ENCODE results near the gene KIF2C.
"Not testable (repeated sequence)": the region's sequence is repeated elsewhere in the genome, so short reads cannot be mapped to it uniquely, and the experiment has no call there.

KIF2C gene

DNA sequence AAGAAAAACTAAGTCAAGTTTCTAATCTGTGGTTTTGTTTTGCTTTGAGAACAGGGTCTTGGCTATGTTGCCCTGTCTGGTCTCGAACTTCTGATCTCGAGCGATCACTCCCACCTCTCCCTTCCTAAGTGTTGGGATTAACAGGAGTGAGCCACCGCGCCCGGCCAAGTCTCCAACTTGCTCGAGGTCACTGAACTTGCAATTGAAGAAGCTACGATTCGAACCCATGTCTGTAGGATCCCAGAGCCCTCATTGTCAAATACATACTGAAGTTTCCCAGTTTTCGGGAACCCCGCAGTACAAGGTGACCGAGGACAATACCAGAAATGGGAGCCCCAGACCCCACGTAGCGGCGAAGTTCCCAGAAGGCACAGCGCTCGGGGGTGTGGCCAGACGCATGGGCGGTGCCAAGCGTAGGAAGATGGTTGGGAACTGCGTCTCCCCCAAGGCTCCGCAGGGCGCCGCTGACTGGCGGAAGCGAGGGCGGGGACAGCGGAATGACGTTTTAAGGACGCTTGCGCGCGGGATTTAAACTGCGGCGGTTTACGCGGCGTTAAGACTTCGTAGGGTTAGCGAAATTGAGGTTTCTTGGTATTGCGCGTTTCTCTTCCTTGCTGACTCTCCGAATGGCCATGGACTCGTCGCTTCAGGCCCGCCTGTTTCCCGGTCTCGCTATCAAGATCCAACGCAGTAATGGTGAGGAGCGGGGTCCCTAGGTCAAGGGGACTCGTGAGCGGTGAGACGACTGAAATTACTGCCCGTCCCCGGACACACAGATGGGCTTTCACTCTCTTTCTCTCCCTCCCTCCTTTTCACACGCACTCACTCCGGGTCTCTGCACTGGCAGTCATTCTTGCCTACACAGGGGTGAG, at the start of gene KIF2C:
TSS of gene KIF2C (plus strand) at position 531 of the 872 bp plus-strand sequence. CDS start at position 627, 96 bp downstream.
- peak; percentile 98 for DNase-seq

DNA sequence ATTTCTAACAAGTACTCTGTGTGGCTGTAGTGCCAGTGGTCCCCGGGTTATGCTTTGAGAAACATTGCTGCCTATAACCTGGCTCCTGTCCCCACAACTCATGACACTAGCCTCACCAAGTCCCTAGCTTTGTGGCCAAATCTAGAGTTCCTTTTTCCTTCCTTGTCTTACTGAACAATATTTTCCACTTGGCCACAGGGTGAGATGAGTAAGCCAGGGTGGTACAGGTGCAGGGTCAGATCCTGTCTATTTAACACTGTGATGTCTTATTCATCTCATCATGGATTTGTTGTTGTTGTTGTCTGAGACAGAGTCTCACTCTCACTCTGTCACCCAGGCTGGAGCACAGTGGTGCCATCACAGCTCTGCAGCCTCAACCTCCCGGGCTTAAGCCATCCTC, 46.5 kb upstream of the KIF2C start:
- no peak for DNase-seq

DNA sequence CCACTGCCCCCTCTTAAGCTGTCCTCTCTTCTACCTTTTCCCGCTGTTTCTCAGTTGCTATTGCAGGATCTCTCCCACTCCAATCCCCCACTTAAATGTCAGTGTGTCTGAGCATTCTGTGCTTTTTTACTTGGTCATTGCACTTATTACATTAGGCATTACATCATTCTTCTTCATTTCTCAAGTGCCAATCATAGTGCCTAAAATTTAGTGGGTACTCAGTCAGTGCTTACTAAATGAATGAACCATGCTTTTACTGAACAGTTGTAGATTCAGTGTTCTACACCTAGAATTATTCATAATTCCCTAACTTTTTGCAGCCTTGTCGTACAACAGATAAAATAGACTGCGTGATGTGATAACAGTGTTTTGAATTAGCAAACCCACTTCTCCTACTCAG, 45.7 kb upstream of the KIF2C start:
- DNase-seq = no peak

DNA sequence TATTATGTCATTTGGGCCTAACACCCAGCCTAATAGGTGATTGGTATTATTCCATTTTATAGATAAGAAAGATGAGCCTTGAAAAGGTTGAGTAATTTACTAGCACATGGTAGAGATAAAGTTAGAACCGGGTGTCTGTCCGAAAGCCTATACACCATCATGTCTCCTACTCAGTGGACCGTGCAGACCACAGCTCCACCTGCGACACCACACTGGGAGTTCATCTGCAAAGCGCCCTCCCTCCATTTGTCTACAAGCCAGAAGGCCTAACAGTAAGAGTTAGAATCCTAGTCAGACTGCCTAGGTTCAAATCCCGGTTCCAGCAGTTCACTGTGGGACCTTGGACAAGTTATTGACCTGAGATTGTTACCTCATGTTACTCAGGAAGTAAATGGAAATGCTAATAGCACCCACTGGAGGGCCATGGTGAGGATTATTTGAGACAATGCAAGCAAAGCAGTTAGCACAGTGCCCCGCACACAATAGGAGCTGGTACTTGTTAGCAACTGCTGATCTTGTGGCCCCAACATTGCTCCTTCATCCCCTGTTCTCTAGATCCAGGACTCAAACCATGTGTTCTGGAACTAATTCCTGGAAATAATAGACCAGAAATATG, 44.7 kb upstream of the KIF2C start:
- no peak for DNase-seq

DNA sequence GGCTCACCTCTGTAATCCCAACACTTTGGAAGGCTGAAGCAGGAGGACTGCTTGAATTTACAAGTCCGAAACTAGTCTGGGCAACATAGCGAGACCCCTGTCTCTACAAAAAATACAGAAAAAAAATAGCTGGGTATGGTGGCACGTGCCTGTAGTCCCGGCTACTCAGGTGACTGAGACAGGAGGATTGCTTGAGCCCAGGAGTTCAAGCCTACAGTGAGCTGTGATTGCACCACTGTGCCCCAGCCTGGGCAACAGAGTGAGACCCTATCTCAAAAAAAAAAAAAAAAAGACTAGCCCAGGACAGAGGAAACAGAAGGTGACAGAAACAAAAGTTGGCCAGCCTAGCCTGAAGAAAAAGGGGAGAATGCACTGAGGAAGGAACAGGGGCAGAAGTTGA, 44.0 kb upstream of the KIF2C start:
- DNase-seq = no peak

DNA sequence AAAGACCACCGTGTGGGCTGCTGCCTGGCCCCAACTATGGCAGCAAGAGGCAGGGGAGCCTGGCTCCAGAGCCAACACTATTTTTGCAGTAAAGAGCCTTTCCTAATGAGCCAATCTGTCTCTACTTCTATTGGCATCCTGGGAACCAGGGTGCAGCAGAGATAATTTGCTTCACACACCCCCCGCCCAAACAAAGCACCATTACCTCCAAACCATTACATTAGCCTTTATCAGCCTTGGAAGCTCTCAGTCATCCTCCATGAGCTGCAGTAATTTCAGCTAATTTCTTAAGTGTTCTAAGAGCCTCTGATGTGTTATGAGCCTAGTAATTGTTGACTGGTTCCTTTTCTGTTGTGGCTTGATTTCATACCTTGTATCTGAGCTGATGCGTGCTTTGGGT, 43.5 kb upstream of the KIF2C start:
- no peak for DNase-seq

DNA sequence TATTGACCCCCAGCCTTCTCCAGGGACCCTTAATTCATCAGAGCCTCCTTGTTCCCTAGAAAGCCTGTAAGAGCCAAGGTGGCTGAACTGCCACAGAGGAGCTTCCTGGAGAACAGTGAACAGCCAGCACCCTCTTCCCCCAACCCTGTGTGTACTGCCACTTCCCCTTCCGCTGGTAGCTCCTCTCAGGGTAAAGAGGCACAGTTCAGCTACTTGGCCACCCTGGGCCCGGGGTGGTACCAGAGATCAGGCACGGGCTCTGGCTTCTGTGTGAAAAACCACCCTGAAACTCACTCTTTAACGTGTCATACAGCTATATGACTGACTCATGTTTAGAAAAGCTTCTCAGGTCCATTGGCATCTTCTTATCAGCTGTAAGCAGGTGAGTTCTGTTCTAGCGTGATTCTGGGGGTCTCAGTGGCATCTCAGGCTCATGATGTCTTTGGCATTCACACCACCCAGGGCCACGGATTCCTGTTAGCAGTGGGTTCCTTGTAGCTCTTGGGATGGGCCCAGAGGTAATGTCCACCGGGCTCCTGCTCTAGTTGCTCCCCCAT, 42.8 kb upstream of the KIF2C start:
- no peak for DNase-seq

DNA sequence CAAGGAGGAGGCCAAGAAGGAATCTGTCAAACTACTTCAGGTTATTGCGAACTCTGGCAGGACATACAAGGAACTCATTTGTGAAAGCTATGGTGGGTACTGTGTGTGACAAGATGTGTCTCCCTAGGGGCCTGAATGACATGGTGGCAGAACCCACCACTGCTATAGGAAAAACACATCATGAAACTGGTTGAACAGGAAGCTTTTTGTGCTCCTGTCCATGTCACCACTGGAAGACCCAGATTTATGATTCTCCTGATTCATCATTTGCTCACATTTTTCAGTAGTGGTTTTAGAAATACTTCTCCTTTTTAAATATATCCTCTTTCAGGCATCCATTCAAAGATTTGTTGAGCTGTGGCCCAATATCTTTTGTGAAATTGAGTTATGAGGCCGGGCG, 41.5 kb upstream of the KIF2C start:
- no peak for DNase-seq

DNA sequence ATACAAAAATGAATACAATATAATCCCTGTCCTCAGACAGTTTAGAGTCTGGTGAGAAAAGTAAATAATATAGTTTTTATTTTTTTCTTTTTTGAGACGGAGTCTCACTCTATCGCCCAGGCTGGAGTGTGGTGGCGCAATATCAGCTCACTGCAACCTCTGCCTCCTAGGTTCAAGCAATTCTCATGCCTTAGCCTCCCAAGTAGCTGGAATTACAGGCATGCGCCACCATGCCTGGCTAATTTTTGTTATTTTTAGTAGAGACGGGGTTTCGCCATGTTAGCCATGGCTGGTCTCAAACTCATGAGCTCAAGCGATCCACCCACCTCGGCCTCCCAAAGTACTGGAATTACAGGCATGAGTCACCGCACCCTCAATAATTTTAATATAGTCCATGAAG, 40.3 kb upstream of the KIF2C start:
- not testable (repeated sequence) for DNase-seq

DNA sequence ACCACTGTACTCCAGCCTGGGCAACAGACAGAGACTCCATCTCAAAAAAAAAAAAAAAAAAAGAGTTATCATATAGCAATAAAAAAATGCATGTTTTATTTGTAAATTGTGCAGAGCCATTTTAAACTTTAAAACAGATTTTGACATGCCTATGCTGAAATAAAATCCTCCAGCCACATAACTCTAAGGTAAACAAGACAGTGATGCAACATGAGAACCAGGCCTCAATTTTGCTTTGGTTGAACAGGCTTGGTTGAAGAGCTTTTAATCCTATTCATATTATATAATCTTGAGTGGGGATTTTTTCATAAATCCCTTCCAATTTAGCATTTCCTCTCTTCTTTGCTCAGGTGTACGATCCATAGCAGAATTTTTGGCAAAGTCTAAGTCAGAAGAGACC, 39.1 kb upstream of the KIF2C start:
- no peak for DNase-seq

DNA sequence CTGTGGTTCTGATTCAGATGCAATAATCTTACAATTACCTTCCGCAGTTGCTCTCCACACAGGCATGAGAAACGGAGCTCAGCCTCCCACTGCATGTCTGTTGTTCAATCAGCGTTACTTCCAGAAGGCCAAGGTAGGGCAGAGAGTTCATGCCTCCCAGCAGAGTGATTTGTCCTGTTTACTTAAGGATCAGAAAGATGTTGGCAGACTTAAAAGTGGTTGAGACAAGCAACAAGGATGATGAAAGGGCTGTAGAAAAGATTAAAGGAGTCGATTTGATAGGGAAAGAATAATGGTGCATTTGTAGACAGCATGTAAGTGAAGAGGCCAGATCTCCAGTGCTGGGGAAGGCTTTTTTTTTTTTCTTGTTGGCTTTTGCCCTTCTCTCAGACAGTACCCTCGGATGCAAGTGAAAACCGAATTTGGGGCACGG, 38.5 kb upstream of the KIF2C start:
- DNase-seq = no peak

DNA sequence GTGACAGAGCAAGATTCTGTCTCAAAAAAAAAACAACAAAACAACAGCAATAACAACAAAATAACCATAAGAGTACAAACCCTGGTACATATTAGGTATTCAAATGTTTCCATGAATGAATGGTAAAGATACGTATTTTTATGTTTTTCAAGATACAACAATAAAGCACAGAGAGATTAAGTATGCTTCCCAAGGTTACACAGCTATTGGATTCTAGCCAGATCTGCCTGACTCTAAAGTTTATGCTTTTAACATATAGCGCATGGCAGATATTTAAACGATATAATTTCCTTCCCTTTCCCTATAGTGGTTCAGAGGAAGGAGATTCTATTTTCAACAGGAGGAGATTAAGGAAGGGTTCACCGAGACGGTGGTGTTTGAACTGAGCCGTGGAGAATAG, 34.2 kb upstream of the KIF2C start:
- no peak for DNase-seq

DNA sequence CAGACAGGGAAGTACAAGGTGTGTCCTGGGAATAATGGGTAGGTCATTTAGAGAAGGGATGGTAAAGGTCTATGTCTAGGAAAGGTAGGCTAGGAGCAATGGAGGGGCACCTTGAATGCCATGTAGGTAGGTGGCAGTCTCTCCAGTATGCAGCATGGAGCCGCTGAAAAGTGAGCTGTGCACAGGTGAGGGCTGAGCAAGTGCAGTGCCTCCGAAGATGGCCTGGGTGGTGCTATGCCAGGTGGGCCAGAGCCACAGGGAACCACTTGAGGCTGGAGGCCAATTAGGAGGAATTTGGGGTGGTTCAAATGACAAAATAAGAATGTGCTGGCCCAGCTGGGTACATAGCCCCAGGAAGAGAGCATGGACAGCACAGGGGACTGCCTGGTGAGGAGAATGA, 33.7 kb upstream of the KIF2C start:
- DNase-seq = no peak

DNA sequence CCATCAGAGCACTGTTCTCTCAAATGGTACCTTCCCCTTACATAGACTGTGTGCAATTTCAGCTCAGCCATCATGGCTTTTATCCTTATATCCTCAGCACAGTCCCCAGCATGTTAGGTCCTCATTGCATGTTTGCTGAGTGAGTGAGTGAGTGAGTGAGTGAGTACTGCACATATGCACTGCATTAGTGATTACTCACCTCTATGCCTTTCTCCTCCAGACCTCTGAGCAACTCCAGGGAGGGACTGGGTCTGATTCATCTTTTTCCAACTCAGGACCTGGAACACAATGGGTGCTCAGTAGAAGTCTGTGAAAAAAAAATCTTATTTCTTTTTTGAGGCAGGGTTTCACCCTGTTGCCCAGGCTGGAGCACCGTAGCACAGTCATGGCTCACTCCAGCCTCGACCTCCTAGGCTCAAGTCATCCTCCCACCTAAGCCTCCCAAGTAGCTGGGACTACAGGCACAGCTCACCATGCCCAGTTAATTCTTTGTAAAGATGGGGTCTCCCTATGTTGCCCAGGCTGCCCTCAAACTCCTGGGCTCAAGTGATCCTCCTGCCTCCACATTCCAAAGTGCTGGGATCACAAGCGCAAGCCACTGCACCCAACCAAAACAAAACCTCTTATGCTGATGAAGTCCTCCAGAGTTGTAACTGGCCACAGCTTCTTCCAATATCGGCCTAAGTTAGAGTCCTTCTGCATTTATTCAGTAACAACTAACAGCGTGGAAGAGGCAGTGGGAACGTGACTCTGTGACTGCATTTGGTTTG, 32.3 kb upstream of the KIF2C start:
- DNase-seq = no peak

DNA sequence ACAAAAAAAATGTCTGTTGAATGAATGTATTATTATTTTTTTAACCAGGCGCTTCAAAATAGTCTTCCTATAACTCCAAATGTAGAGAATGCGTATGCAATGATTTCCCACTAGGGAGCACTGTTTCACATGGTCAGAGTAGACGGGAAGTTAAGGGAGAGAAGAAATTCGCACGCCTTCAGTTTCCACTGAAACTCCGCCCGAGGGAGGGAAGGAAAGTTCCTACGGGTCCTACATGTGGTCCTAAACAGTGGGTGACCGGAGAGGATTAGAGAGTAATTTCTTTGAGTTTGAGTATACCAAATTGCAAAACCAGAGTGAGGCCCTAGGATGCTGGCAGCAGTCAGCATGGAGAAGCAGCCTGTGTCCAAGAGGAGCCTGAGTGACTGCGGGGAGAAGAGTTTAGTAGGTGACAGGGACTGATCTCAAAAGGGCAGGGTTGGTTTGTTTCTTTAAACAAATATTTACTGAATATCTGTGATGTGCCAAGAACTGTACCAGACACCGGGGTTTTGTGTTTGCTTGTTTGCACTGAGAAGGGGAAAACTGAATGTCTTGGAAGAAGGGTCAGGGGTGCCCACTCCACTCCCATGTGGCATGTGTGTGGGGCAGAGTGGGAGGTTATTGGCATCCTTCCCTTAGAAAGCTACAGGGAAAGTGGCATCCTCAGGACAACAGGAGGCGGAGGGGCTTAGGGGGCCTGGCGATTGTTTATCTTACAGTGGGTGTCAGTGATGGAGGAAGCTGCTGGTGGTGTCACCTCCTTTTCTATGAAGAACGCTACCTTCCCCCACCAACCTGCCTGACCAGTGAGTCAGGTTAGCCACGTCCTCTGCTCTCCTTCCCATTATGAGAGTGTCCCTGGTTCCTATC, 31.4 kb upstream of the KIF2C start:
- DNase-seq = no peak

DNA sequence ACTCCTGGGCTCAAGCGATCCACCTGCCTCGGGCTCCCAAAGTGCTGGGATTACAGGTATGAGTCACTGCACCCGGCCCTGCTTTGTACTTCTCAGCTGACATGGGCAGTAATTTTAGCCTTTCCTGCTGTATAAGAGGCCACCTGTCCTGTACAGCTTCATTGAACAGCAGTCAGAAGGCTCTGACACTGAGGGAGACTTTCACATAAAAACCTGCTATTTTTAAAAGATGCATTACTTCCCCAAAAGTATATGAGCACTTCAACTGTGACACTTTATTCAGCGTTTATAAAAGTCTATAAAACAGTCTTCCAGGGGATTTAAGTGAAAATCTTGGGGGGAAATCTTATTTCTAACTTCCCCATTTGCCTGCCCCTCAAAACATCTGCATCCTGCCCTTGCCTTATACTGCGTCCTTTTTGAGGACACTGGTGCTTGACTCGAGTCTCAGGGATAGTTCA, 26.3 kb upstream of the KIF2C start:
- DNase-seq = peak; percentile 44

DNA sequence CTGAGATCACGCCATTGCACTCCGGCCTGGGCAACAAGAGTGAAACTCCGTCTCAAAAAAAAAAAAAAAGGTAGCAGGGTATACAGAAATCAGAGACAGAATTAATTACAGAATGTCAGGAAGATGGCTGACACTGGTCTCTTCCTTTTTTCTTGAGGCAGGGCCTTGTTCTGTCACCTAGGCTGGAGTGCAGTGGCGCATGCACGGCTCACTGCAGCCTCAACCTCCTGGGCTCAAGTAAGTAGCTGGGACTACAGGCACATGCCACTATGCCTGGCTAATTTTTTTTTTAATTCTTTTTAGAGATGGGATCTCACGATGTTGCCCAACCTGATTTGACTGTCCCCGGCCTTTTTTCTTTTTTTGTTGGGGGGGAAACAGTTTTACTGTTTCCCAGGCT, 25.1 kb upstream of the KIF2C start:
- DNase-seq = no peak

DNA sequence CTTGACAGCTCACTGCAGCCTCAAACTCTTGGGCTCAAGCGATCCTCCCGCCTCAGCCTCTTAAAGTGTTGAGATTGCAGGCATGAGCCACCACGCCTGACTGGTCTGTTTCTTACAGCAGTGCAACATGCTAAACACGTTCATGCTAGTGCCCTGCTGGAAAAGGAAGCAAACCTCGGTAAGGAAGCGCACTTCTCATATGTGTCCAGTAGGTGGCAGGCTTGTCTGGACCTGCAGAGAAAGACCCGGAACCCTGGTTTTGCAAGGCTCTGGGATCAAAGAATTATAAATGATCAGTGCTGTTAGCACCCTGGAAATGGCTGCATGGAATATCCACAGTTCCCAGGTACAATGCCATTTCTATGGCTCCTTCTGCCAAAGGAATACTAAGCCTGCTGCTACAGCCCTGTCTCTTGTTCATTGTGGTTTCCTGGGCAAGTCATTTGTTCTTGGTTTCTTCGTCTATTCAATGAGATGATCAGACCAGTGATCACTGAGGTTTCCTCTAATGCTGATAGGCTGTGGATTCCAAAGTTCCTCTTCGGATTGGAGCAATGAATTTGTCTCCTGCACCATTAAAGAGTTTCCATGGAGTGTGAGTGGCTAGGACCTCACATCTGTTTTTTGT, 24.6 kb upstream of the KIF2C start:
- DNase-seq = peak; percentile 74

DNA sequence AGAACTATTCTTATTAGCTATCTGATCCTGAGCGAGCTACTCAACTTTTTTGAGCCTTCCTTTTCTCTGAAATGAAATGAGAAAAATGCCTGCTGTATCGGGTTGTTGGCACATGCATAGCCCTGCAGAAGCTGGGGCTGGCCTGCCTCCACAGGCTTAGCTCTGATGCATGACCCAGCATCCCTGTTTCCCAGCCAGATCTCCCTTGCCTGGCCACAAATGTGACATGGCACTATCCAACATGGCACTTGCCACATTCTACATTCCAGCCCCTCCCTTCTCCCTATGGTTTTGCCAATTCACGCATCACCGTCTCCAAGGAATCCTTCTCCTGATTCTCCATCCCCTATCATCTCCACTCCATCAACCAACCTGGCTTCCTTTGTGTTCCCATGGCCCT, 22.5 kb upstream of the KIF2C start:
- DNase-seq = no peak

DNA sequence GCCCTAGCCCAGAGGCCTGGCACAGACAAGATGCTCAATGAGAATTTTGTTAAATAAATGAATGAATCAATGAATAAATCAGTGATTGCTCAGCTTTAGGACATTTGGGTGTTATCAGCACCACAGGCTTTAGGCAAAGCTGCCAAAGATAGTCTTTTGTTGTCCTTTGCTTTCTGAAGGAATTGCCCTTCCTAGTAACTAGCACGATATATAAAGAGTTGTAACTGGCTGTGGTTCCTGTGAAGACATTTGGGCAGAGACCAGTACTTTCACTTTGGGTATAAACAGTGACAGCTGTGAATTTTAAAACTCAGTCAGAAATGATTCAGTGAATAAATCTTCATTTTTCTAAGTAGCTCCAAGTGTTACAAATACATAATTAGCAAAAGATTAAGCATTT, 22.0 kb upstream of the KIF2C start:
- no peak for DNase-seq

DNA sequence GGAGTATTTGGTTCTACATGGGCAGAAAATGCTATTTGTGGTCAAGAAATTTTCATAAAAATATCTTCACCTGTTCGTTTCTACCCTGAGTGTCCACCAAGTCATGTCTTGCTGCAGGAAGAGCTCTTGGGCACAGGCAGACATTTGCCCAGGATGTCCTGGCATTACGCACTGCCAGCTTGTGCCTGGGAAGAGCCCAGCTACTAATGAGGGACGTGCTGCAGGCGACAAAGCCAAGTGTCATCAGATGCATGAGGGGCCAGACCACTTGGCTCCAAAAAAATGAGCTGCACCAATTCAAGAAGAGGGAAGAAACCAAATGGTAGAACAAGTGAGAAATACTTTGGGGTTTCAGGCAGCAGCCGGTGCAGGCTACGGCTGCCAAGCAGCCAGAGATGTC, 21.5 kb upstream of the KIF2C start:
- DNase-seq = no peak

DNA sequence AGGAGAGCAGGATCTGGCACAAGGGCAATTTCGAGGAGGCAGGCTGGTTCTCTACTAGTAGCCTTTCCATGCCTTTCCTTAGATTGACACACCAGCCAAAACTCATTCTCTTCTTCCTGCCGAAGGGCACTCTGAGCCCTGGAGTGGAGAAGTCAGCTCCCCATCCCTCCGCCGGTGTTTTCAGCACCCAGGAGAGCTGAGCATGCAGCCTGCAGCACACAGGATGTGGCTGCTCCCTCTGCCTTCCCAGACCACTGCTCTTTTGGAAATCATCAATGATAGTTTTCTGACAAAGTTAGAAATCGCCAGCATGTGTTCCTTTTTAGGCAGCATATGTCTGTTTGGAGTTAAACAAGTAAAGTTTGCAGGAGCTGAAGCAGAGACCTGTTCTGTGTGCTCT, 20.3 kb upstream of the KIF2C start:
- DNase-seq = no peak
